Measurements from ENCODE around the gene CACNB2.

DNA sequence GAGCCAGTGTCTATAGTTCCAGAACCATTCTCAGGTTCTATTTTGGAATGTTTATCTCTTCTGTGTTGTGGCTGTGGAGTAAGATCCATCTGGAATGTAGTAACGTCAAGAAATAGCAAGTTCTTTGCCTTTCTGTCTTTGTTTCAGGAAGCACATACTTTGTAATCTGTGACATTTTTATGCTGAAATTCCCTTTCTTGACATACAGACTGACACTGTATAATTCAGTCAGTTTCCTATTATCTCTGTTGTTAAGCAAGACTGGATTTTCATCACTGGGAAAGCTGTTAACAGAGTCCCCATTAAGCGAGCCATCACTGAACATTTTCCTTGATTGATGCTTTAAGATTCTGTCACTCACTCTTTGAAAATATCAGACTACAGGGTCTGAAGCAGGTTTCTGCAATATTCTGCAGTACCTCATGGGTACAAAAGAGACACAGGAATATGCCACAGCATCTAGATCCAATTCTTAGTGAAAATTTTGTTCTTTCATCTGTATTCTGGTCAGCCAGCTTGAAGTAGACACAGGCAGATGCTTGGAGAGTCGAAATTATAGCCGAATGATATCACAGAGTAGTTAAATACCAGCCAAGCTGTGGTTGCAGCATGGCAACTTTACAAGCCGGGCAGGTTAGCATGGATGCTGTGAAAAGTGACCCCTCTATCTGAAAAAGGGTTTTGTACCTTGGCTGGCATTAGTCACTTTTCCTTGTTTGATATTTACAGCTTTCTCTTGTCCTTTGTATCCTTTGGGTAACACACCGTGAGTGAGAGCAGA lies 62.6 kb downstream of the CACNB2 start:
- TF ChIP-seq POLR2A (IDR thresholded peaks at IDR 0.05; ENCODE audit: low read depth, low read length) = no peak
- no peak for TF ChIP-seq TAF1 (IDR thresholded peaks at IDR 0.05; ENCODE audit: low read depth, low read length)
